Neural progenitor cell (in vitro differentiated cells): Measurements from ENCODE around the gene RAPGEF6. TPM values are rescaled to one million over a fixed set of nuclear protein-coding genes. Genes with fewer than 3 reads are reported as not detected.
"Not testable (repeated sequence)": the region's sequence is repeated elsewhere in the genome, so short reads cannot be mapped to it uniquely, and the experiment has no call there.

Experiments used
- DNase-seq: peaks from one replicate; pipeline ENCODE4 v3.0.0-alpha.2; 2016; ENCODE audit warnings: low spot score
- H2AFZ ChIP-seq: fragments of 200-600 bp; sonication (generic); replicated peaks from 2 replicates; pipeline ENCODE4 v1.6.1; 2016; ENCODE audit warnings: antibody characterized with exemption
- H3F3A ChIP-seq: fragments of 200-600 bp; sonication (generic); 2 replicates; pipeline ENCODE4 v1.6.1; 2016; ENCODE audit warnings: antibody characterized with exemption, low read depth
- H3K27ac ChIP-seq: fragments of 200-600 bp; sonication (generic); 2 replicates; pipeline ENCODE4 v1.5.1; 2016; ENCODE audit warnings: mild to moderate bottlenecking
- H3K27me3 ChIP-seq: fragments of 200-600 bp; sonication (generic); 2 replicates; pipeline ENCODE4 v1.6.1; 2016; ENCODE audit warnings: mild to moderate bottlenecking, moderate library complexity
- H3K36me3 ChIP-seq: fragments of 200-600 bp; sonication (generic); 2 replicates; pipeline ENCODE4 v1.5.1; 2016
- H3K4me1 ChIP-seq: fragments of 200-600 bp; sonication (generic); 2 replicates; pipeline ENCODE4 v1.6.1; 2016; ENCODE audit warnings: mixed run types
- H3K4me2 ChIP-seq: fragments of 200-600 bp; sonication (generic); 2 replicates; pipeline ENCODE4 v1.6.1; 2016
- H3K4me3 ChIP-seq: fragments of 200-600 bp; sonication (generic); 2 replicates; pipeline ENCODE4 v1.5.1; 2016
- H3K79me2 ChIP-seq: fragments of 200-600 bp; sonication (generic); 2 replicates; pipeline ENCODE4 v1.6.1; 2016; ENCODE audit warnings: low read depth
- H3K9ac ChIP-seq: fragments of 200-600 bp; sonication (generic); 2 replicates; pipeline ENCODE4 v1.6.1; 2016
- H3K9me3 ChIP-seq: fragments of 200-600 bp; sonication (generic); 2 replicates; pipeline ENCODE4 v1.5.1; 2016; ENCODE audit warnings: low read depth
- H4K20me1 ChIP-seq: fragments of 200-600 bp; sonication (generic); 2 replicates; pipeline ENCODE4 v1.6.1; 2016; ENCODE audit warnings: low read depth
- H3K27ac Mint-ChIP-seq: 3 replicates; pipeline ENCODE4 v1.8.0; 2021; ENCODE audit warnings: mixed read lengths
- H3K27me3 Mint-ChIP-seq: 2 replicates; pipeline ENCODE4 v1.8.0; 2022; ENCODE audit warnings: low read depth, mild to moderate bottlenecking, inconsistent platforms, moderate library complexity, mixed read lengths; ENCODE audit not compliant: insufficient read depth
- H3K36me3 Mint-ChIP-seq: 3 replicates; pipeline ENCODE4 v1.8.0; 2021; ENCODE audit warnings: mixed read lengths
- H3K4me1 Mint-ChIP-seq: 3 replicates; pipeline ENCODE4 v1.8.0; 2021; ENCODE audit warnings: mixed read lengths
- H3K4me3 Mint-ChIP-seq: 3 replicates; pipeline ENCODE4 v1.8.0; 2021; ENCODE audit warnings: mild to moderate bottlenecking, moderate library complexity, mixed read lengths
- H3K9me3 Mint-ChIP-seq: 3 replicates; pipeline ENCODE4 v1.8.0; 2020; ENCODE audit warnings: mixed read lengths
- CTCF ChIP-seq: fragments of 200-600 bp; sonication (generic); IDR thresholded peaks from 2 replicates; pipeline ENCODE4 v1.5.1; 2017; ENCODE audit warnings: antibody characterized with exemption, mild to moderate bottlenecking
- EZH2 ChIP-seq: fragments of 200-600 bp; sonication (generic); IDR thresholded peaks from 2 replicates; pipeline ENCODE4 v1.6.1; 2017; ENCODE audit warnings: antibody characterized with exemption, mild to moderate bottlenecking, moderate library complexity
- EZH2phosphoT487 ChIP-seq: fragments of 200-600 bp; sonication (generic); IDR thresholded peaks from 2 replicates; pipeline ENCODE4 v1.6.1; 2017; ENCODE audit warnings: antibody characterized with exemption
- total RNA-seq: library from RNA; depleted of rRNA; stranded (reverse); fragments of >200 nt; gene quantifications from 2 replicates; pipeline ENCODE4 v1.2.3, GENCODE V29; 2015; ENCODE audit warnings: low replicate concordance

RAPGEF6 gene
- total RNA-seq, 1 donor from 2014 or later, result 18.1 TPM

DNA sequence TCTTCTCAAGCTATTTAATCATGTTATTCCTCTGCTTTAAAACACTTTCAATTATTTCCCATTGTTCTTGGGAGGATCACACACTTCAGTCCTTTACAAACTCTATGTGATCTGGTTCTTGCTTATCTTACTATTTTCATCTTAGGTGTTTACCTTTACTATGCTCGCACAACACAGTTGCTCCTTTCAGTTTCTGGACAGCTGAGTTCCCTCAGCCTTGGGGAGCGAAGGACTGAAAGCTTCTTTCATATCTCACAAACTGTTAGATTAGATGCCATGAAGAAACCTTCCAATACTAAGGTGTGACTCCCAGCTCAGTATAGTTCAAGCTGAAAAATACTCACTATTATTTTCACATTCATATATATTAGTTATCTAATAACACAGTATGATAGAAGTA lies 253.3 kb downstream of the RAPGEF6 start:
- no peak for DNase-seq
- no peak overlapping the region for H3K4me3 Mint-ChIP-seq
- H3K27me3 ChIP-seq, result no peaks in the 10 kb centered on the region
- H3K36me3 ChIP-seq, result no peaks in the 10 kb centered on the region
- no peak overlapping the region for H3K27ac ChIP-seq
- TF ChIP-seq EZH2 (no peak), CTCF (no peak), EZH2phosphoT487 (no peak)
- H3K4me1 Mint-ChIP-seq, result peaks cover 21% of the 10 kb centered on the region
- no peaks in the 10 kb centered on the region for H3K27me3 Mint-ChIP-seq
- H4K20me1 ChIP-seq, result peaks cover 4% of the 10 kb centered on the region
- no peaks in the 10 kb centered on the region for H3K9me3 Mint-ChIP-seq
- H3K4me3 ChIP-seq, result no peak overlapping the region
- H3K4me1 ChIP-seq, result no peaks in the 10 kb centered on the region
- H3K9ac ChIP-seq, result no peak overlapping the region
- H3K4me2 ChIP-seq, result no peak overlapping the region
- H3K36me3 Mint-ChIP-seq, result peaks cover 7% of the 10 kb centered on the region
- H2AFZ ChIP-seq, result no peak overlapping the region
- H3F3A ChIP-seq, result peaks cover 3% of the 10 kb centered on the region
- H3K27ac Mint-ChIP-seq, result no peak overlapping the region
- H3K9me3 ChIP-seq, result no peaks in the 10 kb centered on the region
- H3K79me2 ChIP-seq, result peaks cover 24% of the 10 kb centered on the region

DNA sequence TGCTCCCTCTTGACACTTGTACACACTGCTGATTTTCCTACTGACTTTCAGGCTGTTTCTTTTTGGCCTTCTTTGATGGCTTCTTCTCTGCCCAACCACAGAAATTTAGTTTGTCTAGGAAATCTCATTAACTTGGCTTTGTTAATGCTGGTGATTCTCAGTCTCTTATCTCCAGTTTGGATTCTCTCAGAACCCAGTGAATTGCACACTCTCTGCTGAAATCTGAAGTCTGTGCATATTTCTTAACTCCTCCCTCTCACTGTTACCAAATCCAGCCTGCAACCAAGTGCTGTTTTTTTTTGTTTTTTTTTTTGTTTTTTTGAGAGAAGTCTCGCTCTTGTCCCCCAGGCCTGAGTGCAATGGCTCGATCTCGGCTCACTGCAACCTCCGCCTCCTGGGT lies 254.0 kb downstream of the RAPGEF6 start:
- no peak for DNase-seq
- Histone ChIP-seq H3K4me3 (no peak overlapping the region), H3K9ac (no peak overlapping the region), H3K79me2 (peaks cover 31% of the 10 kb centered on the region), H3K27ac (no peak overlapping the region), H3K4me1 (no peaks in the 10 kb centered on the region), H3F3A (peaks cover 3% of the 10 kb centered on the region), H3K9me3 (no peaks in the 10 kb centered on the region), H4K20me1 (peaks cover 4% of the 10 kb centered on the region), H3K27me3 (no peaks in the 10 kb centered on the region), H3K36me3 (no peaks in the 10 kb centered on the region), H3K4me2 (no peak overlapping the region), H2AFZ (no peak overlapping the region)
- TF ChIP-seq EZH2phosphoT487 (no peak), EZH2 (no peak), CTCF (no peak)
- Mint-ChIP-seq H3K9me3 (no peaks in the 10 kb centered on the region), H3K27me3 (no peaks in the 10 kb centered on the region), H3K4me1 (peaks cover 15% of the 10 kb centered on the region), H3K27ac (no peak overlapping the region), H3K4me3 (no peak overlapping the region), H3K36me3 (peaks cover 7% of the 10 kb centered on the region)

- not testable (repeated sequence) for H3K36me3 ChIP-seq, H3K27me3 Mint-ChIP-seq, H3K4me2 ChIP-seq
These were observed 254.8 kb downstream of the RAPGEF6 start for GRCh38 chr5:131380238-131380637.

DNA sequence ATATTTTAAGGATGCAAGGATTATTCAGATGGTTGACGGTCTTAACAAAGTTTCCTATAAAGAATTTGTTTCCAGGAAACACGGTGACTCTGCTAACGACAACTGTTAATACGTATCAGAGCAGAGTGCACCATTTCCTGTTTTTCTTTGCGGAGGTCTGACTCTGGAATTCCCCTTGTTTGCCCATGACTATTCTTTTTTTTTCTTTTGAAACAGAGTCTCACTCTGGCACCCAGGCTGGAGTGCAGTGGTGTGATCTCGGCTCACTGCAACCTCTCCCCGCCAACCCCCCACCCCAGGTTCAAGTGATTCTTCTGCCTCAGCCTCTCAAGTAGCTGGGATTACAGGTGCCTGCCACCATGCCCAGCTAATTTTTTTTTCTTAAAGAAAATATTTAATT lies 255.3 kb downstream of the RAPGEF6 start:
- H3K36me3 ChIP-seq, result no peaks in the 10 kb centered on the region
- peaks cover 4% of the 10 kb centered on the region for H4K20me1 ChIP-seq
- no peak overlapping the region for H3K27ac ChIP-seq
- peaks cover 3% of the 10 kb centered on the region for H3F3A ChIP-seq
- Mint-ChIP-seq H3K27me3 (no peaks in the 10 kb centered on the region), H3K9me3 (no peaks in the 10 kb centered on the region), H3K27ac (no peak overlapping the region), H3K4me3 (no peak overlapping the region), H3K36me3 (peaks cover 7% of the 10 kb centered on the region), H3K4me1 (peaks cover 15% of the 10 kb centered on the region)
- H3K9ac ChIP-seq, result no peak overlapping the region
- H3K4me3 ChIP-seq, result no peak overlapping the region
- DNase-seq, result no peak
- no peaks in the 10 kb centered on the region for H3K9me3 ChIP-seq
- H3K4me1 ChIP-seq, result no peaks in the 10 kb centered on the region
- H3K79me2 ChIP-seq, result peaks cover 31% of the 10 kb centered on the region
- no peak overlapping the region for H2AFZ ChIP-seq
- no peaks in the 10 kb centered on the region for H3K27me3 ChIP-seq
- TF ChIP-seq EZH2phosphoT487, result no peak
- TF ChIP-seq CTCF, result no peak
- no peak overlapping the region for H3K4me2 ChIP-seq

More at GRCh38 chr5:131380238-131380637, 254.8 kb downstream of the RAPGEF6 start:
- not testable (repeated sequence) for H3K4me3 Mint-ChIP-seq, H3K27ac Mint-ChIP-seq, H3K27me3 ChIP-seq, H4K20me1 ChIP-seq, H3K27ac ChIP-seq, H3K9me3 Mint-ChIP-seq, H3K4me3 ChIP-seq, H3K9me3 ChIP-seq, H3F3A ChIP-seq, H3K36me3 Mint-ChIP-seq, DNase-seq, H2AFZ ChIP-seq, H3K4me1 ChIP-seq, H3K9ac ChIP-seq
- H3K79me2 ChIP-seq, result peaks cover 31% of the 10 kb centered on the region
- peaks cover 15% of the 10 kb centered on the region for H3K4me1 Mint-ChIP-seq
